SJSA1 (cell line): ENCODE measurements around the gene GBF1. TPM values are rescaled to one million over a fixed set of nuclear protein-coding genes. Genes with fewer than 3 reads are reported as not detected.
A peak's percentile ranks its signal among the peaks of the same experiment; 100 is the strongest.
"Not testable (repeated sequence)": the region's sequence is repeated elsewhere in the genome, so short reads cannot be mapped to it uniquely, and the experiment has no call there.

Source experiments
- DNase-seq, 2 experiments: peaks; one replicate each; pipeline ENCODE4 v3.0.0-alpha.2; 2015 to 2020; ENCODE audit warnings: low spot score in 2 of 2, low read depth in 1 of 2
- H3K27ac ChIP-seq: fragments of 250-450 bp; sonication (Bioruptor Pico); 2 replicates; pipeline ENCODE4 v1.5.1; 2020; ENCODE audit warnings: mild to moderate bottlenecking, moderate library complexity
- H3K27me3 ChIP-seq: fragments of 250-450 bp; sonication (Bioruptor Pico); replicated peaks from 2 replicates; pipeline ENCODE4 v1.5.1; 2020; ENCODE audit warnings: mild to moderate bottlenecking, moderate library complexity
- H3K36me3 ChIP-seq: fragments of 250-450 bp; sonication (Bioruptor Pico); 2 replicates; pipeline ENCODE4 v1.5.1; 2020; ENCODE audit warnings: mild to moderate bottlenecking
- H3K4me1 ChIP-seq: fragments of 250-450 bp; sonication (Bioruptor Pico); replicated peaks from 2 replicates; pipeline ENCODE4 v1.6.1; 2021; ENCODE audit warnings: mild to moderate bottlenecking
- H3K4me3 ChIP-seq: fragments of 250-450 bp; sonication (Bioruptor Pico); 2 replicates; pipeline ENCODE4 v1.5.1; 2020; ENCODE audit warnings: mild to moderate bottlenecking
- H3K9me3 ChIP-seq: fragments of 250-450 bp; sonication (Bioruptor Pico); replicated peaks from 2 replicates; pipeline ENCODE4 v1.5.1; 2020; ENCODE audit warnings: mild to moderate bottlenecking
- total RNA-seq: library from RNA; depleted of rRNA; stranded (reverse); fragments of >200 nt; shearing (Covaris generic); gene quantifications from 2 replicates; pipeline ENCODE4 v1.2.3, GENCODE V29; 2014

GBF1 gene
- total RNA-seq, 1 experiment from 2014 or later: 36.3 TPM

DNA sequence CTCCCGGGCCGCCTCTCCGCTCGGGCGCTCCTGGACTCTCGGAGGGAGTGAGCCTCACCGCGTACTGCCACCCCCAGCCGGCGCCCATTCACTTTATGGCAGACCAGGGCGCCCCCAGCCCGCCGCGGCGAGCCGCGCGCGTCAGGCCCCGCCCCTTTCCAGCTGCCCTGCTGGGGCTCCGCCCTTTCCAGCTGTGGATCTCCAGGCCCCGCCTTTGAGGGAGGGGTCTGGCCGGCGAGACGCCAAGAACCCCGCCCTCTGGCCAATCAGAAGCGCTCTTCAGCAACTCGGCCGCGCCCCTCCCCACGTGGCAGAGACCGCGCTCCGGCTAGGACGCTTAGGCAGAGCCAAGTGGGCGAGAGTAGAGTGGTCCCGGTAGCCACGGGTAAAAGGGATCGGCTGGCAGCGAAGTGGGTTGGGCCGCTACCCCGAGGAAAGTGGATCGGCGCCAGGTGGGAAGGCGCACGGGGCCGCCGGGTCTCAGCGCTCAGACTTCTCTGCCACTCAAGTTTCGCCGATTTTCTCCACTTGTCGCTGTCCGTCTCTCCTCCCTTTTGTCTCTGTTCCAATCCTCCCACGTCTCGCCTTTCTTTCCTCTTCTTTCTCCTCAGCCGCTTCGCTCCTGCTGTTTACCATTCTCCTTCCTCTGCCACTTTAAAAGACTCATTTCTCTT, 3.8 kb upstream of the GBF1 start, which contains the start of gene PITX3:
PITX3 (minus strand) TSS at position 69 of the 674 bp plus-strand sequence. CDS start 9,432 bp downstream, outside the sequence.
- H3K4me3 ChIP-seq: peak within 1 kb of the TSS; percentile 42
- H3K4me1 ChIP-seq: peaks cover 22% of the 10 kb centered on the region
- H3K27me3 ChIP-seq: no peaks in the 10 kb centered on the region; the same call in 1 of the 2 replicates
- no peaks in the 10 kb centered on the region for H3K9me3 ChIP-seq
- H3K27ac ChIP-seq: no peak within 1 kb of the TSS
- peak; percentile 90 to 92 for DNase-seq
- H3K36me3 ChIP-seq: no peaks in the 10 kb centered on the region; the same call in 1 of the 2 replicates

GRCh38 chr10:102242118-102242485, 3.2 kb upstream of the GBF1 start:
- no peak overlapping the region for H3K27ac ChIP-seq
- peaks cover 27% of the 10 kb centered on the region for H3K4me1 ChIP-seq
- no peaks in the 10 kb centered on the region for H3K9me3 ChIP-seq
- H3K27me3 ChIP-seq: no peaks in the 10 kb centered on the region; the same call in 1 of the 2 replicates
- DNase-seq: no peak
- peak overlapping the region; percentile 42 for H3K4me3 ChIP-seq
- H3K36me3 ChIP-seq: peaks cover 5% of the 10 kb centered on the region

DNA sequence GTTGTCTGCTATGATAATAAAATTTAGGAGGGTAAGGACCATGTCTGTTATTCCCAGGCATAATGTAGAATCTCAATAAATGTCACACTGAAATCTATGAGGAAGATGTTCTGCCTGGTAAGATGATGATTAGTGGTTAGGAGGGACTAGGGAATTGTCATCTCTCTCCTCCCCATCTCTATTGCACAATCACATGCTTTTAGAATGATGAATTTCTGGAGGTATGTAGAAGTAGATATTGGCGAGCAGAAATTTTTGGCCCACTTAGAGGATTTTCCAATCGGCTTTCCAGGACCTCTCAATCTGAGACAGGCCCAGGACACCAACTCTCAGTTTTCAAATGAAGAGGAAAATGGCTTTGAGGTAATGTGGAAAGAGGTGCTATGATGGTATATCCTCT, 2.0 kb upstream of the GBF1 start:
- H3K36me3 ChIP-seq: peaks cover 17% of the 10 kb centered on the region
- H3K4me3 ChIP-seq: no peak overlapping the region
- no peaks in the 10 kb centered on the region for H3K9me3 ChIP-seq
- H3K27me3 ChIP-seq: no peaks in the 10 kb centered on the region
- peaks cover 29% of the 10 kb centered on the region for H3K4me1 ChIP-seq
- no peak overlapping the region for H3K27ac ChIP-seq
- no peak for DNase-seq

- Histone ChIP-seq H3K36me3 (peaks cover 19% of the 10 kb centered on the region), H3K27ac (peak overlapping the region; percentile 42), H3K27me3 (no peaks in the 10 kb centered on the region), H3K4me1 (peaks cover 29% of the 10 kb centered on the region), H3K9me3 (no peaks in the 10 kb centered on the region), H3K4me3 (peak overlapping the region; percentile 64)
- no peak for DNase-seq
These were observed 560 bp downstream of the GBF1 start for GRCh38 chr10:102245932-102246251.

DNA sequence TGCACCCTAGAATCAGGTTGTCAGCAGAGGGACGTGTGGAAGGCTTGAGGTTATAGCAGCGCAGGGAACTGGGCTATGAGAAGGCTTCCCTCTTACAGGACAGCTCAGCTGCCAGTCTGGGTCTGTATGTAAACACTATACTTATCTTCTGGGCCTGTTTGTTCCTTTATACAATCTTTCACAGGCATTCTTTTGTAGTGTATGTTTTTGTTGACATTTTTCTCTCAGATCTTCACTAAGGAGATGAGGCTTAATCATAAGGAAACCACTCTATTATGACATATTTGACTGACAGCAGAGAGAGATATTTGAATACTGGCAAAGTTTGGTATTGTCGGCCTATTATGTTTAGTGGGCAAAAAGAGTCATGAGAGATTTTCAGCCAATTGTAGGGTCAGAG, 929 bp downstream of the GBF1 start:
- no peaks in the 10 kb centered on the region for H3K27me3 ChIP-seq
- H3K36me3 ChIP-seq: peaks cover 19% of the 10 kb centered on the region
- peaks cover 26% of the 10 kb centered on the region for H3K4me1 ChIP-seq
- peak in 1 of 2 experiments; percentile 44 for DNase-seq
- peak overlapping the region; percentile 64 for H3K4me3 ChIP-seq
- no peaks in the 10 kb centered on the region for H3K9me3 ChIP-seq
- no peak overlapping the region; the same call in 1 of the 2 replicates for H3K27ac ChIP-seq

GRCh38 chr10:102247734-102248133, 2.4 kb downstream of the GBF1 start:
- H3K27me3 ChIP-seq: no peaks in the 10 kb centered on the region
- DNase-seq: no peak
- no peaks in the 10 kb centered on the region for H3K9me3 ChIP-seq
- no peak overlapping the region for H3K27ac ChIP-seq
- H3K4me1 ChIP-seq: peaks cover 17% of the 10 kb centered on the region
- peaks cover 19% of the 10 kb centered on the region for H3K36me3 ChIP-seq
- H3K4me3 ChIP-seq: no peak overlapping the region

- not testable (repeated sequence) for H3K9me3 ChIP-seq, H3K4me1 ChIP-seq, H3K4me3 ChIP-seq, DNase-seq, H3K27me3 ChIP-seq, H3K27ac ChIP-seq
- H3K36me3 ChIP-seq: peaks cover 14% of the 10 kb centered on the region
These were observed 7.2 kb downstream of the GBF1 start for GRCh38 chr10:102252508-102252907.

GRCh38 chr10:102254426-102254825, 9.1 kb downstream of the GBF1 start:
- peaks cover 12% of the 10 kb centered on the region for H3K36me3 ChIP-seq
- H3K4me1 ChIP-seq: no peaks in the 10 kb centered on the region
- DNase-seq: no peak
- no peaks in the 10 kb centered on the region for H3K27me3 ChIP-seq
- H3K27ac ChIP-seq: no peak overlapping the region
- no peak overlapping the region for H3K4me3 ChIP-seq
- H3K9me3 ChIP-seq: no peaks in the 10 kb centered on the region

GRCh38 chr10:102255404-102255803, 10.1 kb downstream of the GBF1 start:
- Histone ChIP-seq H3K36me3 (peaks cover 19% of the 10 kb centered on the region), H3K27me3 (no peaks in the 10 kb centered on the region), H3K27ac (no peak overlapping the region), H3K4me1 (no peaks in the 10 kb centered on the region), H3K4me3 (no peak overlapping the region), H3K9me3 (no peaks in the 10 kb centered on the region)
- no peak for DNase-seq

DNA sequence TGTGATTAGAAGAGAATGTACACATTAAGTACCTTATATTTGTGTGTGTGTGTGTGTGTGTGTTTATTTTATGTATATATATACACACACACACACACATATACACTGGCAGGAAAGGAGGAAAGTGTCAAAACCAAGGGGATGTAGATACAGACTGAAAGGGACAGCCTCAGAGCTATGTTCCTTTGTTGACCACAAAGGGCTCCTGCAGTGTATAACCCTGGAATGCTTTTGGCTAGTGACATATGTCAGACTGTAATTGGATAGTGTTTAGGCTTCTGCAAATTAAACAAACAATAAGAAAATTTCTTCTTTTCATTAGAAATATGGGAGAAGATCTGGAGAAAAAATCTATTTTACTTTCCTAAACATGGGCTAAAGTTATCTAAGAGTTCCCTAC, 15.9 kb downstream of the GBF1 start:
- Histone ChIP-seq H3K9me3 (no peaks in the 10 kb centered on the region), H3K4me3 (no peak overlapping the region), H3K36me3 (peaks cover 60% of the 10 kb centered on the region), H3K27me3 (no peaks in the 10 kb centered on the region), H3K27ac (no peak overlapping the region), H3K4me1 (peaks cover 24% of the 10 kb centered on the region)
- DNase-seq: no peak

- Histone ChIP-seq H3K27ac (no peak overlapping the region), H3K27me3 (no peaks in the 10 kb centered on the region), H3K9me3 (no peaks in the 10 kb centered on the region), H3K4me1 (peaks cover 24% of the 10 kb centered on the region), H3K36me3 (peaks cover 56% of the 10 kb centered on the region), H3K4me3 (no peak overlapping the region)
- DNase-seq: no peak
These were observed 16.5 kb downstream of the GBF1 start for GRCh38 chr10:102261842-102262241.

DNA sequence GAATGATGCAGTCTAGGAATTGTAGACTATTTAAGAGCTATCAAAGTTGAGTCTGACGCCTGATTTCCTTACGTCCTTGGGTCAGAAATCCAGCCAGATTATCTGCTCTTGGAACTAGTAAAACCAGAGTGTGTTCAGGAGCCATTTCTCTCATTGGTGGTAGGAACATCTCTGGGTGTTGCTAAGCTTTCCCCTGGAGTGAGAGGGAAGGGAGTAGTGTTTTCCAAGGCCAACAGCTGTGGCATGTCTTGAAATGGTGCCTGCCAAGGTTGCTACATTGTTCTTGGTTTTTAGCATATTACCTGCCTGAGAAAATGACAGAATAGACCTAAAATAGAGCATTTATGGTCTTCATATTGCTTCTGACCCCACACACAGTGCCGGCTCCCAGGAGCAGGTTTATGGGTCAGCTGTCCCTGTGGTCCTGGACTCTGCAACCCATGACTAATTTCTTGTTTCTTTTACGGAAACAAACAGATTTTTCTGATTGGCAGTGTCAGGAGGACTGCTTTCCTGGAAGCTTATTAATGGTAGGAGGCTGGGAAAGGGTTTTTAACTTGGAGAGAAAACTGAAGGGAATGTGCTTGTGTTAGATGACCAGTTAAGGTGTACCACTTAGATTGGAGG, 17.5 kb downstream of the GBF1 start:
- H3K36me3 ChIP-seq: peaks cover 55% of the 10 kb centered on the region
- DNase-seq: no peak
- no peaks in the 10 kb centered on the region for H3K9me3 ChIP-seq
- no peaks in the 10 kb centered on the region for H3K27me3 ChIP-seq
- peaks cover 24% of the 10 kb centered on the region for H3K4me1 ChIP-seq
- no peak overlapping the region for H3K27ac ChIP-seq
- H3K4me3 ChIP-seq: no peak overlapping the region

DNA sequence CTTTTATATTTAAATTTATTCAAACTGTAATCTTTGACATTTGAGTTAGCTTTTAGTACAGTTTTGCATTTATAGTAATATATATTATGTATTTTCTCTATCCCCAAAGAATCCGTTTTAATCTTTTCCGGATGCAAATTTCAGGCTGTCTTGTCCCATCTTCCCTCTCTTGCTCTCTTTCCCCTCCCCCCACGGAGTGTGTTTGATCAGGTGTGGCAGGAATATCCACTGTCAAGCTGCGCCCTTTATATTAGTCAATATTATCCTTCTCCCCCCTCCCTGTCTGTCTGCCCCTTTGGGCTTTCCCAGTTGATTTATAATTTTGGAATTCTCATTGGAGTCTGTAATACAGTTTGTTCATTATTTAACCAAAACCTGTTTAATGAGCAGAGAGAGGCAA, 19.0 kb downstream of the GBF1 start:
- Histone ChIP-seq H3K9me3 (no peaks in the 10 kb centered on the region), H3K36me3 (peaks cover 56% of the 10 kb centered on the region), H3K27me3 (no peaks in the 10 kb centered on the region), H3K27ac (no peak overlapping the region), H3K4me3 (no peak overlapping the region), H3K4me1 (peaks cover 24% of the 10 kb centered on the region)
- DNase-seq: no peak

DNA sequence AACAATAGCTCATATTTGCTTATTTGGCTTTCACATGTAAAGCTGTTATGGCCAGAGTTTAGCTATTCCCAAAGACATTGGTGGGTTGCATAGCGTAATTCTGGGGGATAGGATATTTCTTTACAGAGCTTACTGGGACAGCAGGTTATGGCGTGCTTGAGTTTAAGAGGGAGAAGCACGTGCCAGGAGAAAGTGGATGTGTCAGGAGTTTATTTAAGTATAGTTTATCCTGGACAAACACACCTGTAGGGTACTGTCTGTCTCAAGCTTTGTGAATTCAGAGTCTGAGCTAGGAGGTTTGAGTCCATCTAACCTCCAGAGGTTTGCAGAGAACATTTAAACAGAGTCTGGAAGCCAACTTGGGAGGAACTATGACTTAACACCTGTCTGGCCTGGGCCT, 21.3 kb downstream of the GBF1 start:
- H3K27me3 ChIP-seq: no peaks in the 10 kb centered on the region
- H3K4me3 ChIP-seq: no peak overlapping the region
- no peak for DNase-seq
- H3K27ac ChIP-seq: no peak overlapping the region
- H3K9me3 ChIP-seq: no peaks in the 10 kb centered on the region
- H3K36me3 ChIP-seq: peaks cover 38% of the 10 kb centered on the region
- peaks cover 18% of the 10 kb centered on the region for H3K4me1 ChIP-seq
